ENCODE data around the gene RFK. TPM values are rescaled to one million over a fixed set of nuclear protein-coding genes. Genes with fewer than 3 reads are reported as not detected.
A peak's percentile ranks its signal among the peaks of the same experiment; 100 is the strongest.

RFK gene
- 10 to 100 TPM in 1 of 3 donors, 1 to 10 TPM in 2; 8.7 to 11.5 (median 9.2) TPM for total RNA-seq
- total RNA-seq (2013), result 19.1 TPM

GRCh38 chr9:76394195-76394959, at the start of gene RFK:
Gene RFK, minus strand, starts transcription at chr9:76394426. Its CDS starts 255 bp downstream, at chr9:76394171.
- no peaks in the 10 kb centered on the region for H3K27me3 ChIP-seq (ENCODE audit: control insufficient read depth, insufficient read depth, low read length)
- DNase-seq, result peak; percentile 94 to 95
- no peaks in the 10 kb centered on the region for H3K27me3 Mint-ChIP-seq (ENCODE audit: low read depth in 2 of 2)
- no peaks in the 10 kb centered on the region for H3K9me3 ChIP-seq (ENCODE audit: control insufficient read depth, insufficient read depth, low read length)
- peak within 1 kb of the TSS; percentile 98 to 99 for H3K27ac Mint-ChIP-seq
- peak within 1 kb of the TSS; percentile 100 for H3K4me3 Mint-ChIP-seq
- under 1% methylated on average over 81 of the region's 81 CpGs for WGBS (ENCODE audit: insufficient coverage)
- no peaks in the 10 kb centered on the region for H3K36me3 Mint-ChIP-seq
- H3K4me3 ChIP-seq (ENCODE audit: low read length), result peak within 1 kb of the TSS; percentile 99
- intact Hi-C loops (cut with micrococcal nuclease), result loop anchor here (2.0 to 10.0 kb wide), 4 partner anchors 63 to 1310 kb away; partner anchors contain the start of genes GCNT1, NMRK1 and OSTF1
- H3K36me3 ChIP-seq (ENCODE audit: control insufficient read depth, insufficient read depth, low read length), result no peaks in the 10 kb centered on the region
- peak; percentile 88 to 98 (median 91) for ATAC-seq
- peak within 1 kb of the TSS; percentile 90 for H3K27ac ChIP-seq (ENCODE audit: low read length)
- H3K4me1 Mint-ChIP-seq, result peaks cover 12% of the 10 kb centered on the region in 2 donors
- peaks cover 15% of the 10 kb centered on the region for H3K4me1 ChIP-seq (ENCODE audit: control insufficient read depth, insufficient read depth, low read length)
- H3K9me3 Mint-ChIP-seq, result no peaks in the 10 kb centered on the region
- peak; percentile 41 for TF ChIP-seq CTCF (IDR thresholded peaks at IDR 0.05)

DNA sequence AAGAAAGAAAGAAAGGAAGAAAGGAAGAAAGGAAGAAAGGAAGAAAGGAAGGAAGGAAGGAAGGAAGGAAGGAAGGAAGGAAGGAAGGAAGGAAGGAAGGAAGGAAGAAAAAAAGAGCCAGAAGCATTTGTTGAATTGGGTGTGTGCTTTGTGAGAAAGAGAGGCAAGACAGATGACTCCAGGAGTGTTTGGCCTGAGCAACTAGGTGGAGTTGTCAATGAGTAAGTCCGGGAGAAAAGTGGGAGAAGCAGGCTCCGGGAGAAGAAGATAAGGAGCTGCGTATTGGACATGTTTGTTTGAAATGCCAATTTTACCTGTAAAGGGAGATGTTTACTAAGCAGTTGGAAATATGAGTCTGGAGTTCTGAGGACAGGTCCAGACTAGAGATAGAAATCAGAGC, 49.7 kb upstream of the RFK start:
- Mint-ChIP-seq H3K27me3 (ENCODE audit: low read depth in 2 of 2) (no peaks in the 10 kb centered on the region), H3K4me3 (no peak overlapping the region), H3K4me1 (peaks cover 8 to 9% of the 10 kb centered on the region in 2 donors), H3K9me3 (no peaks in the 10 kb centered on the region), H3K27ac (no peak overlapping the region), H3K36me3 (no peaks in the 10 kb centered on the region)
- 94% methylated on average over 3 of the region's 3 CpGs for WGBS (ENCODE audit: insufficient coverage)
- intact Hi-C loops (cut with micrococcal nuclease), result no loop called here
- no peak for TF ChIP-seq CTCF (IDR thresholded peaks at IDR 0.05)
- Histone ChIP-seq H3K9me3 (ENCODE audit: control insufficient read depth, insufficient read depth, low read length) (no peaks in the 10 kb centered on the region), H3K36me3 (ENCODE audit: control insufficient read depth, insufficient read depth, low read length) (no peaks in the 10 kb centered on the region), H3K27me3 (ENCODE audit: control insufficient read depth, insufficient read depth, low read length) (no peaks in the 10 kb centered on the region), H3K27ac (ENCODE audit: low read length) (no peak overlapping the region), H3K4me1 (ENCODE audit: control insufficient read depth, insufficient read depth, low read length) (peaks cover 4% of the 10 kb centered on the region), H3K4me3 (ENCODE audit: low read length) (no peak overlapping the region)
- no peak for ATAC-seq
- DNase-seq, result no peak

GRCh38 chr9:76441551-76442322, 47.5 kb upstream of the RFK start:
- H3K9me3 Mint-ChIP-seq, result no peaks in the 10 kb centered on the region
- H3K4me3 Mint-ChIP-seq, result no peak overlapping the region
- no peaks in the 10 kb centered on the region for H3K36me3 Mint-ChIP-seq
- Histone ChIP-seq H3K27me3 (ENCODE audit: control insufficient read depth, insufficient read depth, low read length) (no peaks in the 10 kb centered on the region), H3K4me3 (ENCODE audit: low read length) (no peak overlapping the region), H3K9me3 (ENCODE audit: control insufficient read depth, insufficient read depth, low read length) (no peaks in the 10 kb centered on the region), H3K4me1 (ENCODE audit: control insufficient read depth, insufficient read depth, low read length) (no peaks in the 10 kb centered on the region), H3K36me3 (ENCODE audit: control insufficient read depth, insufficient read depth, low read length) (no peaks in the 10 kb centered on the region), H3K27ac (ENCODE audit: low read length) (no peak overlapping the region)
- intact Hi-C loops (cut with micrococcal nuclease), result no loop called here
- H3K27ac Mint-ChIP-seq, result no peak overlapping the region
- 74% methylated on average over 10 of the region's 10 CpGs for WGBS (ENCODE audit: insufficient coverage)
- DNase-seq, result no peak
- peaks cover 4 to 8% of the 10 kb centered on the region in 2 donors for H3K4me1 Mint-ChIP-seq
- H3K27me3 Mint-ChIP-seq (ENCODE audit: low read depth in 2 of 2), result no peaks in the 10 kb centered on the region
- TF ChIP-seq CTCF (IDR thresholded peaks at IDR 0.05), result no peak
- ATAC-seq, result peak in 1 of 3 donors; percentile 50

All from natural killer cell (primary cell).